Loucy (cell line): ENCODE results near the gene RER1.

Experiments used
- H2AFZ ChIP-seq: fragments of 200-600 bp; sonication (generic); 2 replicates; pipeline ENCODE4 v1.6.0; 2016; ENCODE audit warnings: antibody characterized with exemption, mild to moderate bottlenecking, low read length, moderate library complexity
- H3F3A ChIP-seq: fragments of 200-600 bp; 2 replicates; pipeline ENCODE4 v1.6.0; 2016; ENCODE audit warnings: antibody characterized with exemption, low read depth, mild to moderate bottlenecking
- H3K27me3 ChIP-seq: fragments of 200-600 bp; sonication (generic); 2 replicates; pipeline ENCODE4 v1.6.1; 2014; ENCODE audit warnings: low read length, mild to moderate bottlenecking; ENCODE audit not compliant: insufficient read depth, poor library complexity, severe bottlenecking
- H3K36me3 ChIP-seq: fragments of 200-600 bp; sonication (generic); 2 replicates; pipeline ENCODE4 v1.6.1; 2016; ENCODE audit warnings: low read length; ENCODE audit not compliant: insufficient read depth
- H3K4me1 ChIP-seq: fragments of 200-600 bp; sonication (generic); 2 replicates; pipeline ENCODE4 v1.5.1; 2014; ENCODE audit warnings: low read length, mild to moderate bottlenecking; ENCODE audit not compliant: insufficient read depth, poor library complexity, severe bottlenecking
- H3K4me2 ChIP-seq: fragments of 200-600 bp; sonication (generic); 2 replicates; pipeline ENCODE4 v1.6.0; 2014; ENCODE audit warnings: antibody characterized with exemption, low read length, low read depth, mild to moderate bottlenecking; ENCODE audit not compliant: poor library complexity, severe bottlenecking
- H3K4me3 ChIP-seq: fragments of 200-600 bp; sonication (generic); 2 replicates; pipeline ENCODE4 v1.5.1; 2014; ENCODE audit warnings: low read length, mild to moderate bottlenecking, mixed read lengths; ENCODE audit not compliant: poor library complexity, severe bottlenecking
- H3K79me2 ChIP-seq: fragments of 200-600 bp; sonication (generic); 2 replicates; pipeline ENCODE4 v1.6.1; 2014; ENCODE audit warnings: low read length; ENCODE audit not compliant: insufficient read depth
- H3K9ac ChIP-seq: fragments of 200-600 bp; sonication (generic); 2 replicates; pipeline ENCODE4 v1.6.0; 2014; ENCODE audit warnings: mild to moderate bottlenecking, low read depth, low read length, moderate library complexity; ENCODE audit not compliant: poor library complexity, severe bottlenecking
- H3K9me2 ChIP-seq: fragments of 200-600 bp; sonication (generic); replicated peaks from 2 replicates; pipeline ENCODE4 v1.6.1; 2016; ENCODE audit warnings: low read depth, low read length, mixed read lengths
- H3K9me3 ChIP-seq: fragments of 200-600 bp; sonication (generic); 2 replicates; pipeline ENCODE4 v1.6.1; 2014; ENCODE audit warnings: mild to moderate bottlenecking, antibody characterized with exemption, low read length, low read depth; ENCODE audit not compliant: insufficient read depth
- H4K20me1 ChIP-seq: fragments of 200-600 bp; sonication (generic); 2 replicates; pipeline ENCODE4 v1.6.0; 2014; ENCODE audit warnings: antibody characterized with exemption, low read length, mild to moderate bottlenecking; ENCODE audit not compliant: insufficient read depth, poor library complexity, severe bottlenecking
- EZH2phosphoT487 ChIP-seq: fragments of 200-600 bp; IDR thresholded peaks from 2 replicates; pipeline ENCODE4 v1.6.1; 2018; ENCODE audit warnings: antibody characterized with exemption, mild to moderate bottlenecking, moderate library complexity, borderline replicate concordance
- TF ChIP-seq, protein P1 (sequence below): fragments of 200-600 bp; sonication (generic); conservative IDR thresholded peaks from 2 replicates; pipeline ENCODE4 v1.5.1; 2014; ENCODE audit warnings: mild to moderate bottlenecking, antibody characterized with exemption, low read length

Gene RER1

DNA sequence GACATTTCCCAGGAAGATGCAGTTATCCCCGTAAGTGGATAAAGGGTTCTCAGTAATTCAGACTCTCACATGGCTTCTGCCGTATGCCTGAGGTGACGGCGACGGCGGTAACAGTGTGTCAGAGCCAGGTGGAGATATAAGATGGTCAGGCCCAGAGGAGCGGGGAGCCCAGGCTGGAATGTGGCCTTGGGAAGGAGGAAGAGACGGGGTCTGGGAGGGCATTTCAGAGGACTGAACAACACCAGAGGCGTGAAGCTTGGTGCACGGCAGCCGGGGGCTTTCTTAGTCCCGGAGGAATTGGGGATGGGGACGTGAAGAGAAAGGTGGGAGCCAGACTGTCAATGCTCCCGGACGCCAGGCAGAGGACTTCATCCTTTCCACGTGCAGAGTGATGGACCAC is 1.0 kb downstream of the RER1 start:
- peaks cover 56% of the 10 kb centered on the region for H3K79me2 ChIP-seq
- H3K4me2 ChIP-seq, result peak overlapping the region; percentile 90
- H3K4me3 ChIP-seq, result peak overlapping the region; percentile 88
- H3K9me2 ChIP-seq, result no peaks in the 10 kb centered on the region
- no peaks in the 10 kb centered on the region for H3F3A ChIP-seq
- TF ChIP-seq, protein P1, sequence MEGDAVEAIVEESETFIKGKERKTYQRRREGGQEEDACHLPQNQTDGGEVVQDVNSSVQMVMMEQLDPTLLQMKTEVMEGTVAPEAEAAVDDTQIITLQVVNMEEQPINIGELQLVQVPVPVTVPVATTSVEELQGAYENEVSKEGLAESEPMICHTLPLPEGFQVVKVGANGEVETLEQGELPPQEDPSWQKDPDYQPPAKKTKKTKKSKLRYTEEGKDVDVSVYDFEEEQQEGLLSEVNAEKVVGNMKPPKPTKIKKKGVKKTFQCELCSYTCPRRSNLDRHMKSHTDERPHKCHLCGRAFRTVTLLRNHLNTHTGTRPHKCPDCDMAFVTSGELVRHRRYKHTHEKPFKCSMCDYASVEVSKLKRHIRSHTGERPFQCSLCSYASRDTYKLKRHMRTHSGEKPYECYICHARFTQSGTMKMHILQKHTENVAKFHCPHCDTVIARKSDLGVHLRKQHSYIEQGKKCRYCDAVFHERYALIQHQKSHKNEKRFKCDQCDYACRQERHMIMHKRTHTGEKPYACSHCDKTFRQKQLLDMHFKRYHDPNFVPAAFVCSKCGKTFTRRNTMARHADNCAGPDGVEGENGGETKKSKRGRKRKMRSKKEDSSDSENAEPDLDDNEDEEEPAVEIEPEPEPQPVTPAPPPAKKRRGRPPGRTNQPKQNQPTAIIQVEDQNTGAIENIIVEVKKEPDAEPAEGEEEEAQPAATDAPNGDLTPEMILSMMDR, result no peak
- TF ChIP-seq EZH2phosphoT487, result no peak
- H3K9me3 ChIP-seq, result no peaks in the 10 kb centered on the region
- peaks cover 14% of the 10 kb centered on the region; the same call in 1 of the 2 replicates for H3K36me3 ChIP-seq
- no peaks in the 10 kb centered on the region for H3K27me3 ChIP-seq
- peaks cover 24% of the 10 kb centered on the region for H4K20me1 ChIP-seq
- peak overlapping the region; percentile 88 for H3K9ac ChIP-seq
- H2AFZ ChIP-seq, result no peak overlapping the region
- peaks cover 25% of the 10 kb centered on the region for H3K4me1 ChIP-seq

DNA sequence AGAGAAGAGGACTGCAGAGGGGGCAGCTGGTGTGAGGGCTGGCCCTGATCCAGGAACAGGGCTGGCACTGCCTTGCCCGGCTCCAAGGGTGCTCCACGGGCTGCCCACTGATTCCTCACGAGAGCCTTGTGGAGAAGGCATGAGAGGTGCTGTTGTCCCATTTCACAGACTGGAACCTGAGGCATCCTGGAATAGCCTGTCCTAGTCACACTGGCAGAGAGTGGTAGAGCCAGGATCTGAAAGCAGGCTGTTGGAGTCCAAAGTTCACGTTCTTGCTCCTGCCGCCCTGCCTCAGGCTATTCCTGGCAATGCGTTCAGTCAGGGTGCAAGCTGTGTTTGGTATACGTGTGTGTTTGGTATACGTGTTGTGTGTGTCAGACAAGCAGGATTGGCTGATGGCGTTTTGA is 1.8 kb downstream of the RER1 start:
- Histone ChIP-seq H3K79me2 (peaks cover 56% of the 10 kb centered on the region), H2AFZ (no peak overlapping the region), H3K4me2 (peak overlapping the region; percentile 90), H3K4me3 (peak overlapping the region; percentile 88), H3K9ac (peak overlapping the region; percentile 88), H3K27me3 (no peaks in the 10 kb centered on the region), H3F3A (no peaks in the 10 kb centered on the region), H4K20me1 (peaks cover 24% of the 10 kb centered on the region), H3K4me1 (peaks cover 25% of the 10 kb centered on the region), H3K36me3 (peaks cover 19% of the 10 kb centered on the region; the same call in 1 of the 2 replicates), H3K9me3 (no peaks in the 10 kb centered on the region), H3K9me2 (no peaks in the 10 kb centered on the region)
- no peak for TF ChIP-seq EZH2phosphoT487
- TF ChIP-seq, protein P1, result no peak

DNA sequence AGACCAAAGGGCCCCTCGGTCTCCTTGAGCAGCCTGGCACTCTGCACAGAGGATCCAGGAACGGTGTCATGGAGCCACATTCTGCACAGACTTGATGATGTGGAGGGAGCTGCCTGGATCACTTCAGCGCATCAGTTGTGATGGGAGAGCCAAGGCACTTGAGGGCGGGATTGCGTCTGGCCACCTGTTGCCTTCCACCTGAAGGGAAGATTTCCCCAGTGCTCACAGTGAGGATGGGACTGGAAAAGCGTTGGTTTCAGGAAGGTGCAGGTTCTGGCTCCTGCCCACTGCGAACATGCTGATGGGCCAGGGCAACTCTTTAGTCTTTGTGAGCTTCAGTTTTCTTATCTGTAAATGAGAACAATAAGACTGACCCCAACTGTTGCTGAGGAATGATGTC is 2.6 kb downstream of the RER1 start:
- H3F3A ChIP-seq, result no peaks in the 10 kb centered on the region
- peak overlapping the region; percentile 90 for H3K4me2 ChIP-seq
- peaks cover 56% of the 10 kb centered on the region for H3K79me2 ChIP-seq
- H3K9me2 ChIP-seq, result no peaks in the 10 kb centered on the region
- H3K4me1 ChIP-seq, result peaks cover 25% of the 10 kb centered on the region
- H3K4me3 ChIP-seq, result peak overlapping the region; percentile 8
- peak overlapping the region; percentile 88 for H3K9ac ChIP-seq
- H3K27me3 ChIP-seq, result no peaks in the 10 kb centered on the region
- H4K20me1 ChIP-seq, result peaks cover 24% of the 10 kb centered on the region
- H2AFZ ChIP-seq, result no peak overlapping the region
- no peaks in the 10 kb centered on the region for H3K9me3 ChIP-seq
- H3K36me3 ChIP-seq, result peaks cover 19% of the 10 kb centered on the region; the same call in 1 of the 2 replicates
- no peak for TF ChIP-seq EZH2phosphoT487
- TF ChIP-seq, protein P1, result no peak
